GM20000 (cell line): ENCODE results near the gene GPN2.

ENCODE experiments used
- DNase-seq: peaks from one replicate; pipeline ENCODE4 v3.0.0; 2012; ENCODE audit warnings: low spot score
- TF ChIP-seq, protein P1 (sequence below): IDR thresholded peaks from 2 replicates; pipeline ENCODE4 v1.5.1; 2012; ENCODE audit warnings: mild to moderate bottlenecking, control low read depth; ENCODE audit errors: extremely low read depth, missing control alignments

GPN2 gene

DNA sequence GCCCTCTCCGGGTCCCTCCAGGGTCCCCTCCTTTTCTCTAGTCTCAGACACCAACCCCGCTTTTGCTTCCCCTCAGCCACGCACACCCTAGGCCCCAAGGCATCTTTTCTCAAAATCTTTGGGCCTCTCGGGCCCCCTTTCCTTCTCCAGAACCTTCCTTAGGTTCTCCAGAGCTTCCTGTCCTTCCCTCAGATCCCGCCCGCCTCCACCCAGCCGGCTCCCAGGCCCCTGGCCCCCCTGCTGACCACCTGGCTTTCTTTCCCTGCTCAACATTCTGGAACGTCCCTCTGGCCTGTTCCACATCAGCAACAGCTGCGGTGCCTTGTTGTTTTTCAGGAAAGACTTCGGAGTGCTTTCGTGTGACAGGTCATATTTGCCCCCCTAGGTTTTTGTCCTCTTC is 62.4 kb downstream of the GPN2 start:
- no peak for DNase-seq
- TF ChIP-seq, protein P1, sequence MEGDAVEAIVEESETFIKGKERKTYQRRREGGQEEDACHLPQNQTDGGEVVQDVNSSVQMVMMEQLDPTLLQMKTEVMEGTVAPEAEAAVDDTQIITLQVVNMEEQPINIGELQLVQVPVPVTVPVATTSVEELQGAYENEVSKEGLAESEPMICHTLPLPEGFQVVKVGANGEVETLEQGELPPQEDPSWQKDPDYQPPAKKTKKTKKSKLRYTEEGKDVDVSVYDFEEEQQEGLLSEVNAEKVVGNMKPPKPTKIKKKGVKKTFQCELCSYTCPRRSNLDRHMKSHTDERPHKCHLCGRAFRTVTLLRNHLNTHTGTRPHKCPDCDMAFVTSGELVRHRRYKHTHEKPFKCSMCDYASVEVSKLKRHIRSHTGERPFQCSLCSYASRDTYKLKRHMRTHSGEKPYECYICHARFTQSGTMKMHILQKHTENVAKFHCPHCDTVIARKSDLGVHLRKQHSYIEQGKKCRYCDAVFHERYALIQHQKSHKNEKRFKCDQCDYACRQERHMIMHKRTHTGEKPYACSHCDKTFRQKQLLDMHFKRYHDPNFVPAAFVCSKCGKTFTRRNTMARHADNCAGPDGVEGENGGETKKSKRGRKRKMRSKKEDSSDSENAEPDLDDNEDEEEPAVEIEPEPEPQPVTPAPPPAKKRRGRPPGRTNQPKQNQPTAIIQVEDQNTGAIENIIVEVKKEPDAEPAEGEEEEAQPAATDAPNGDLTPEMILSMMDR = no peak

DNA sequence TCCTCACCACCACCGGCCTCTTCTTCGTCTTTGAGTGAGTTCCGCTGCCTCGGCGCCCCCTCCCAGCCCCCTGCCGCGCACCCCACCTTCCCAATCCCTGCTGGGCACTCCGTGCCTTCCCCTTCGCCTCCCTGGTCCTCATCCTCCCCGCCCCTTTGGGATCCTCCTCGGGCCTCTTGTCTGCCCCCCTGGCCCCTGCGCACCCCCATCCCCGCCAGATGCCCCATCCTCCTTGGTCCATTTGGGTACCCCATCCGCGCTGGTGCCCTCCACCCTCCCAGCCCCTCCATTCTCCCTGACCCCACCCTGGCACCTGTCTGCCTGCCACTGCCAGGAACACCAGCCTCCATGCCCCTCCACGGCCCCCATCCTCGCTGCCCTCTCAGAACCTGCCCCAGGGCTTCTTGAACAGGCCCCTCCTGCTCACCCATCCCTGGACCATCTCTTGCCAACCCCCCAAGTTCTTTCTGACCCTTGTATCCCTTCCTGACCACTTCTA is 62.9 kb downstream of the GPN2 start:
- DNase-seq = no peak

DNA sequence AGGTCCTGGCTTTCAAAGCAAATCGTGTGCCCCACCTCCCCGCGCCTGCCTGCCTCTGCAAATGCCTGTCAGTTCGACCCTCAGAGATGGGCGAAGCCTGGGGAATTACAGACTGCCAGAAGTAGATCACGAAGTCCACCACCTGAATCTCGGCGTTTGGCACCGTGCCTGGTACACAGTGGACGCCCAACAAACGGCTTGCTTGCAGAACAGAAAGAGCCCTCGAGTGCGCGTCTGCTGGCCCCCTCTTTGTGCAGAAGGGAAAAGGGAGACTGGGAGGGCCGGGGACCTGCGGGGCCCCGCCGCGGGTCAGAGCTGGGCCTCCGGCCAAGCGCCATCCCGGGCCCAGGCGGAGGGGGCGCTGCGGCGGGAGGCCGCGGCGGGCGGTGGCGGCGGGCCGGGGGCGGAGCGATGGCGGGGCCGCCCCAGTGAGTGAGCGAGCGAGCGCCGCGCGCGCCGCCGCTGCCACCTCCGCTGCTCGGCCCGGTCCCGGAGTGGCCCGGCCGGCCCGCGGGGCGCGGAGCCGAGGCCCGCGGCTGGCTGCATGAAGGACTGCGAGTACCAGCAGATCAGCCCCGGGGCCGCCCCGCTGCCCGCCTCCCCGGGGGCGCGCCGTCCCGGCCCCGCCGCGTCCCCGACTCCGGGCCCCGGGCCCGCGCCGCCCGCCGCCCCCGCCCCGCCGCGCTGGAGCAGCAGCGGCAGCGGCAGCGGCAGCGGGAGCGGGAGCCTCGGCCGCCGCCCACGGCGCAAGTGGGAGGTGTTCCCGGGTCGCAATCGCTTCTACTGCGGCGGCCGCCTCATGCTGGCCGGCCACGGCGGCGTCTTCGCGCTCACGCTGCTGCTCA is 63.6 kb downstream of the GPN2 start, which contains the start of gene ZDHHC18:
ZDHHC18 (plus strand) TSS at position 428 of the 845 bp plus-strand sequence; CDS start at position 545, 117 bp downstream.
- TF ChIP-seq, protein P1 = peak; percentile 72
- peak; percentile 94 for DNase-seq

More for the DNA sequence above, 62.9 kb downstream of the GPN2 start:
- TF ChIP-seq, protein P1 = no peak
